Neural cell (in vitro differentiated cells): Measurements from ENCODE around the gene KRT6A.

ENCODE experiments used
- CTCF ChIP-seq: fragments of 450-650 bp; IDR thresholded peaks from 2 replicates; pipeline ENCODE4 v1.5.1; 2014; ENCODE audit warnings: antibody characterized with exemption, mild to moderate bottlenecking, moderate library complexity; ENCODE audit not compliant: poor library complexity, severe bottlenecking
- EP300 ChIP-seq: fragments of 450-650 bp; conservative IDR thresholded peaks from 2 replicates; pipeline ENCODE4 v1.6.1; 2014; ENCODE audit warnings: antibody characterized with exemption, mild to moderate bottlenecking, moderate library complexity; ENCODE audit not compliant: poor library complexity, severe bottlenecking
- EZH2 ChIP-seq: fragments of 200-600, 300-800 bp; shearing (Covaris generic), sonication (generic); IDR thresholded peaks from 2 replicates; pipeline ENCODE4 v1.6.1; 2014; ENCODE audit warnings: antibody characterized with exemption, low read length, borderline replicate concordance, mild to moderate bottlenecking; ENCODE audit not compliant: insufficient read depth, poor library complexity, severe bottlenecking
- POLR2AphosphoS5 ChIP-seq: IDR thresholded peaks from 2 replicates; pipeline ENCODE4 v1.6.1; 2012
- RAD21 ChIP-seq: fragments of 450-650 bp; conservative IDR thresholded peaks from 2 replicates; pipeline ENCODE4 v1.6.1; 2014; ENCODE audit warnings: antibody characterized with exemption, mild to moderate bottlenecking, moderate library complexity
- REST ChIP-seq: IDR thresholded peaks from 2 replicates; pipeline ENCODE4 v1.6.1; 2012; ENCODE audit warnings: borderline replicate concordance
- TAF1 ChIP-seq: IDR thresholded peaks from 2 replicates; pipeline ENCODE4 v1.6.1; 2012; ENCODE audit warnings: low read depth

- TF ChIP-seq CTCF (no peak), EZH2 (no peak), EP300 (no peak), POLR2AphosphoS5 (no peak), REST (no peak), TAF1 (no peak), RAD21 (no peak)
Measured at GRCh38 chr12:52526511-52526951, 33.5 kb upstream of the KRT6A start.
